ENCODE data around the gene SCUBE1.

GRCh38 chr22:43289976-43290721, 53.0 kb downstream of the SCUBE1 start:
- TF ChIP-seq CTCF (IDR thresholded peaks at IDR 0.05) (no peak), POLR2A (IDR thresholded peaks at IDR 0.05) (no peak), EP300 (IDR thresholded peaks at IDR 0.05) (no peak)
